Omental fat pad (tissue), 4 donors: Measurements from ENCODE around the gene PIGA. TPM values are rescaled to one million over a fixed set of nuclear protein-coding genes. Genes with fewer than 3 reads are reported as not detected.
A peak's percentile ranks its signal among the peaks of the same experiment; 100 is the strongest.

ENCODE experiments used
- ATAC-seq: fragments of 150-250 bp; one replicate; pipeline ENCODE4 v1.9.1; 2016; ENCODE audit warnings: mild to moderate bottlenecking, moderate library complexity; ENCODE audit not compliant: low FRiP score
- DNase-seq: peaks from one replicate; pipeline ENCODE4 v3.0.0-alpha.2; 2019; ENCODE audit warnings: low spot score
- total RNA-seq, 4 donors: library from RNA; depleted of rRNA; stranded (reverse); fragments of >200 nt; gene quantifications; one replicate each; pipeline ENCODE4 v1.1.0, GENCODE V29; 2016
- TF ChIP-seq, protein P1 (sequence below), 3 donors: fragments of 450-650 bp; IDR thresholded peaks; one replicate each; pipeline ENCODE4 v1.5.1; 2016 to 2017; ENCODE audit warnings: antibody characterized with exemption in 3 of 3, mild to moderate bottlenecking in 3 of 3, moderate library complexity in 2 of 3

Gene PIGA
- total RNA-seq, 4 donors from 2014 or later = 11.8 to 30.7 (median 15.7) TPM

DNA sequence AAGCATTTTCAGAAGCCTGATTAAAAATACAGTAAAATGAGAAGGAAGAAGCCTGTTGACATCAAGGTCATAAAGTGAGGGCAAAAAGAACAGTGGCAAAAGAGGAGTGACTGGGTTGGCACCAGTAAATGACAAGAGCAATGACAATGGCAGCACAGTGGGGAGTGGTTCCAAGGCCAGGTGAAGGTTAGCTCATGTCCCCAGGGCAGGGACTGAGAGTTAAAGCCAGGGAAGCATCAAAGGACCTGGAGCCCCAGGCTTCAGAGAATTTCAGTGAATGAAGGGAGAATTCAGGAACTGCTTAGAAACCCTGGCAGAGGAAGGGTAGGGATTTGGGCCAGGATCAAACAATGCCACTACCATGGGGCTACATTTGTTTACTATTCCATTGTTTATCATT lies 8.8 kb upstream of the PIGA start:
- ATAC-seq = no peak
- DNase-seq = no peak
- TF ChIP-seq, protein P1, sequence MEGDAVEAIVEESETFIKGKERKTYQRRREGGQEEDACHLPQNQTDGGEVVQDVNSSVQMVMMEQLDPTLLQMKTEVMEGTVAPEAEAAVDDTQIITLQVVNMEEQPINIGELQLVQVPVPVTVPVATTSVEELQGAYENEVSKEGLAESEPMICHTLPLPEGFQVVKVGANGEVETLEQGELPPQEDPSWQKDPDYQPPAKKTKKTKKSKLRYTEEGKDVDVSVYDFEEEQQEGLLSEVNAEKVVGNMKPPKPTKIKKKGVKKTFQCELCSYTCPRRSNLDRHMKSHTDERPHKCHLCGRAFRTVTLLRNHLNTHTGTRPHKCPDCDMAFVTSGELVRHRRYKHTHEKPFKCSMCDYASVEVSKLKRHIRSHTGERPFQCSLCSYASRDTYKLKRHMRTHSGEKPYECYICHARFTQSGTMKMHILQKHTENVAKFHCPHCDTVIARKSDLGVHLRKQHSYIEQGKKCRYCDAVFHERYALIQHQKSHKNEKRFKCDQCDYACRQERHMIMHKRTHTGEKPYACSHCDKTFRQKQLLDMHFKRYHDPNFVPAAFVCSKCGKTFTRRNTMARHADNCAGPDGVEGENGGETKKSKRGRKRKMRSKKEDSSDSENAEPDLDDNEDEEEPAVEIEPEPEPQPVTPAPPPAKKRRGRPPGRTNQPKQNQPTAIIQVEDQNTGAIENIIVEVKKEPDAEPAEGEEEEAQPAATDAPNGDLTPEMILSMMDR (IDR thresholded peaks at IDR 0.05) = no peak

DNA sequence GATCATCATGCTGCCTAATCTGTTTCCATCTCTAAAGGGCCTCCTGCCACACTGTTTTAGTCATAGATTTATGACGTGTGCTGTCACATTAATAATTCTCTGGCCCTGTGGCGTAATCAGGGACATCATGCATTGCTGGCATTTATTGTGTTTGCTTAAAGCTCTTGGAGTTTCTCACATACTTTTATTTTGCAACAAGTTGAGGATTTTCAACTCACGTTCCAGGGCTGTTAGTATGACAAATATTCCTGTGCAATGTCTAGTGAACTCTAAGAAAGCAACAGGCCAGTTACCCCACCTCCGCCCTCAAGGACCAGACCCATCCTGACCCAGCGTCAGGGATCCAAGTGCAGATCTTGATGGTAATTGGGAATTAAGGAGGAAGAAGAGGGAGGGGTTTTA lies 7.8 kb upstream of the PIGA start:
- ATAC-seq (peak; percentile 73), DNase-seq (no peak)
- TF ChIP-seq, protein P1 (IDR thresholded peaks at IDR 0.05) = no peak

DNA sequence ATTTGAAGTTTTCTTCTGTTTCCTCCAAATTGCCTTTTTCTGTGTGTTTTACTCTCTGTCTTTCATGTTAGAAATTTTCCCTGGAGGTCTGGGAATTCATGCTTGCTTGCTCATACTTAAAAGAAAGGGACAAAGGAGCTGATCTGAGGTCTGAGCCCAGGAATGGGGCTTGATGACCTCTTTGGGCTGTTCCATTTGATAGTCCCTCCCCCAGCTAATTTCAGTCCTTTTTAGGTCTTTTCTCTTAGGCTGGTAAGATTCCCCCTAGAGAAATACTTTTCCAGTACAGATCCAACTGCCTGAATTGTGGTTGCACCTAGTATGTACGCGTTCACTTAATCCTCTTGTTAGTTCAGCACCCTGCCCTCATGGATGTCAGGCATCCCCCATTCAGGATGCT lies 5.5 kb upstream of the PIGA start:
- no peak for DNase-seq
- TF ChIP-seq, protein P1 (IDR thresholded peaks at IDR 0.05) = no peak
- ATAC-seq = no peak

DNA sequence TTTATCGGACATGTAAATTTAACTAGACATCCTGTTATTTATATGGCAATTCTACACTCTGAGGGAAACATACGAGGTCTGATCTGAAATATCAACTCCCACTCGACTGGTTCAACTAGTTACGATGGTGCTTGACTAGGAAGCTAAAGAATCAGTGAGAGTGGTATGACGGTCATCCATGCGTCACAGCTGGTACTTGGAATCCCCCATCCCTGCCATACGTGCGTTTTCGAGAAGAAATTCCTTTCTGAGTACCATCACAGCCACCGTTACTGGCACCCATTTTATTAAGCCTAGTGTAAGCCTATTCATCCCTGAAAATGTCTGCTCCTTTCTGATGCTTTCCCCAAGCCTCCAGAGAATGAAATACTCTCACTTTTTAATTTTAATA lies 695 bp upstream of the PIGA start:
- DNase-seq (peak; percentile 43), ATAC-seq (peak; percentile 47)
- TF ChIP-seq, protein P1 (IDR thresholded peaks at IDR 0.05) = no peak

DNA sequence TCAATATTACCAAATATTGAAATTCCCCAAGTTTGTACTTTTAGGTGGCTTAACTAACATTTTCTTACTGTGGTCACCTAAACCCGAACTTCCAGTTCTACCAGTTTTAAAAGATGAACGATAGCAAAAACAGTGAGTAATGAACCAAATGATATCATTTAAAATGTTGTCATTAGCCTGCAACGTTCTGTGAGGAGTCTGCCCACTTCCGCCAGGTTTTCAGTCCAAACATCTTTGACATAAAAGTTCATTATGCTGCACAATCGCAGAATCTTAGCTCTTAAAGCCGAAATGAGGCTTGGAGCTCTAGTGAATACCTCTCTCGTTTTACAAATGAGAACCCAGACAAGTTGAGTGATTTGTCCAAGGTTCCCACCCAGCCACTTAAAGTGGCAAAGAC lies 762 bp downstream of the PIGA start:
- TF ChIP-seq, protein P1 (IDR thresholded peaks at IDR 0.05) = no peak
- ATAC-seq = no peak
- DNase-seq = no peak

DNA sequence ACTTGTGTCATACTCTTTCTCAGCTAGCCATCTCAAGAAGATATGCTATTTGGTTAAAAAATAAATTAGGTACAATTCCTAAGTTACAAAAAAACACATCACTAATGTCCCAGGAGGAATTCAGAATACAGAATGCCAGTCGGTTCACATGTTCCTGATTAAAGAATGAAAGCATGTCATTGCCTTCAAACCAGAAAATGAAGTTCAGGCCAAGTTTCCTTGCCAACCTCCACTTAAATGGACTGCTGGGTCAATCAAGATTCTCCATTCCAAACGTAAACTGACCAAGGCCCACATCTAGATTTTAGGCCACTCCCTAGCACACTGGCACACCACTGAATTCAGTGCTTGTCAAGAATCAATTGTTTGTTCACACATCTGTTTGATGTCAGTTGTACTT lies 6.5 kb downstream of the PIGA start:
- TF ChIP-seq, protein P1 (IDR thresholded peaks at IDR 0.05) = no peak
- DNase-seq (no peak), ATAC-seq (no peak)

DNA sequence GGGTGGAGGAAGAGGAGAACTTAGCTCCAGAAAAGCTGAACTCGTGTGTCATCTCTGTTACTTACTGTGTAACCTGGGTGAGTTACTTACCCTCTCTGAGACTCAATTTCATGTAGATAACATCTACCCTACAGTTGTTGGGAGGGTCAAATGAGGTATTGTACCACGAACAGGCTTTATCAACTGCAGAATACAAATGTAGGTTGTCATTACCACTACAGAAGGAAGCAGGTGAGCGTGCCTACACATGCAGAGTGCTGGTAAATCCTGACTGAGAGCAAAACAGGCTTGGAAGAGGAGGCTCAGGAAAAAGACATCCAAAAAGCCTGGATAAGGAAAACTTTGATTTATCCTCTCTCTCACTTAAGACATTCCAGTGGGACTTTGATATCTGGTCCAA lies 7.2 kb downstream of the PIGA start:
- TF ChIP-seq, protein P1 (IDR thresholded peaks at IDR 0.05) = no peak
- ATAC-seq (no peak), DNase-seq (no peak)
